Gastroesophageal sphincter (tissue), 3 donors: Measurements from ENCODE around the gene RAD52.

ENCODE experiments used
- EP300 ChIP-seq: sonication (generic); formaldehyde crosslinking; IDR thresholded peaks from one replicate; pipeline ENCODE4 v1.6.1; 2017; ENCODE audit warnings: antibody characterized with exemption, mild to moderate bottlenecking
- TF ChIP-seq, protein P1 (sequence below), 4 experiments: fragments of 200-600 bp in 2 of 4; fragments of 450-650 bp in 2 of 4; sonication (generic) in 1 of 4; IDR thresholded peaks; one replicate each; pipeline ENCODE4 v1.5.1; 2017 to 2019; ENCODE audit warnings: antibody characterized with exemption in 4 of 4, mild to moderate bottlenecking in 2 of 4, moderate library complexity in 2 of 4

DNA sequence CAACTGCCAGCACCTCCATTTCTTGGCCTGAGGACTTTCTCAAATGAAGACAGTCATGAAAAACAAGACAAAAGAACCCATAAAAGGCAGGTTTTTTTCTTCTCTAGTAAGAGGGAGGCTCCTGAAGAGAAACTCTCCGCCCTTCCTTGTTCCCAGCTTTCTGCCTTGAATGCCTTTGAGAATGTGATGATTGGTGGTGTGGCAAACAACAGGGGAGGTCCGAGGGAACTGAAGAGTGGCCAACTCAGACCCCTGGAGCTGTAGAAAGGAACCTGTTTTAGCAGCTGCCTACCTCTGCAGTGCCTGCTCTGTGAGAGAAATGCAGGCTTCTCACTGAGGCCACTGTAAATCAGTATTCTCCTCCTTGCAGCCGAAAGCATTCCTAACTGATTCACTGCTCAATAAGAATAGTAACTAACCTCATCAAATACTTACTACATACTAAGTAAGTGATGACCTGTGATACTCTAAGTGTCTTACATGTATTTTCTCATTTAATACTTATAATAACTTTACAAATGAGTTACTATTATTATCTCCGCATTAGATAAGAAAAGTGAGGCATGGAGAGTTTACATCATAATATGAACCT, 24.9 kb upstream of the RAD52 start:
- no peak for TF ChIP-seq EP300
- TF ChIP-seq, protein P1, sequence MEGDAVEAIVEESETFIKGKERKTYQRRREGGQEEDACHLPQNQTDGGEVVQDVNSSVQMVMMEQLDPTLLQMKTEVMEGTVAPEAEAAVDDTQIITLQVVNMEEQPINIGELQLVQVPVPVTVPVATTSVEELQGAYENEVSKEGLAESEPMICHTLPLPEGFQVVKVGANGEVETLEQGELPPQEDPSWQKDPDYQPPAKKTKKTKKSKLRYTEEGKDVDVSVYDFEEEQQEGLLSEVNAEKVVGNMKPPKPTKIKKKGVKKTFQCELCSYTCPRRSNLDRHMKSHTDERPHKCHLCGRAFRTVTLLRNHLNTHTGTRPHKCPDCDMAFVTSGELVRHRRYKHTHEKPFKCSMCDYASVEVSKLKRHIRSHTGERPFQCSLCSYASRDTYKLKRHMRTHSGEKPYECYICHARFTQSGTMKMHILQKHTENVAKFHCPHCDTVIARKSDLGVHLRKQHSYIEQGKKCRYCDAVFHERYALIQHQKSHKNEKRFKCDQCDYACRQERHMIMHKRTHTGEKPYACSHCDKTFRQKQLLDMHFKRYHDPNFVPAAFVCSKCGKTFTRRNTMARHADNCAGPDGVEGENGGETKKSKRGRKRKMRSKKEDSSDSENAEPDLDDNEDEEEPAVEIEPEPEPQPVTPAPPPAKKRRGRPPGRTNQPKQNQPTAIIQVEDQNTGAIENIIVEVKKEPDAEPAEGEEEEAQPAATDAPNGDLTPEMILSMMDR (IDR thresholded peaks at IDR 0.05): no peak
